HEK293 (cell line): ENCODE measurements around the gene TEPSIN.
A peak's percentile ranks its signal among the peaks of the same experiment; 100 is the strongest.

ENCODE experiments used
- CTCF ChIA-PET: fragments of 350-600 bp; formaldehyde crosslinking; extraction: SDS; loops from one replicate; lab custom pipeline; 2021; ENCODE audit warnings: antibody characterized with exemption; lab: Yijun Ruan, JAX
- POLR2A ChIA-PET: fragments of 300-600 bp; formaldehyde crosslinking; extraction: SDS; loops from one replicate; lab custom pipeline; 2020; ENCODE audit warnings: antibody characterized with exemption, inconsistent platforms; lab: Yijun Ruan, JAX
- H3K27ac ChIP-seq: fragments of 200-500 bp; sonication (Bioruptor generic); 2 replicates; pipeline ENCODE4 v1.5.1; 2014; ENCODE audit warnings: low read depth, low read length, control low read depth, inconsistent platforms; ENCODE audit errors: extremely low read depth
- H3K36me3 ChIP-seq, 2 experiments: fragments of 200-500 bp in 1 of 2; sonication (Bioruptor generic) in 1 of 2; 1 replicate in 1 of 2; 2 replicates in 1 of 2; pipeline ENCODE4 v1.5.1; 2014 to 2017; ENCODE audit warnings: inconsistent platforms in 2 of 2, low read length in 2 of 2; ENCODE audit not compliant: control insufficient read depth in 2 of 2, insufficient read depth in 1 of 2
- H3K4me1 ChIP-seq: fragments of 200-500 bp; sonication (Bioruptor generic); 2 replicates; pipeline ENCODE4 v1.5.1; 2014; ENCODE audit warnings: mild to moderate bottlenecking, low read length, inconsistent platforms; ENCODE audit not compliant: control insufficient read depth, insufficient read depth
- H3K4me3 ChIP-seq: 2 replicates; pipeline ENCODE4 v1.5.1; 2011; ENCODE audit warnings: low read depth, mild to moderate bottlenecking, control low read depth, low read length, moderate library complexity
- H3K9me3 ChIP-seq: fragments of 200-500 bp; sonication (Bioruptor generic); 2 replicates; pipeline ENCODE4 v1.5.1; 2014; ENCODE audit warnings: low read depth, low read length, inconsistent platforms; ENCODE audit not compliant: control insufficient read depth, insufficient read depth
- BCL11B ChIP-seq: fragments of 450-650 bp; formaldehyde crosslinking; IDR thresholded peaks from 2 replicates; pipeline ENCODE4 v1.5.1; 2016; ENCODE audit warnings: low read depth, missing biosample characterization, missing genetic modification characterization
- EGR2 ChIP-seq: fragments of 450-650 bp; formaldehyde crosslinking; IDR thresholded peaks from 2 replicates; pipeline ENCODE4 v1.5.1; 2016; ENCODE audit warnings: low read depth, missing biosample characterization, missing genetic modification characterization
- GLIS2 ChIP-seq: fragments of 450-650 bp; formaldehyde crosslinking; IDR thresholded peaks from 2 replicates; pipeline ENCODE4 v1.5.1; 2016; ENCODE audit warnings: missing biosample characterization, missing genetic modification characterization
- ZBTB48 ChIP-seq: fragments of 450-650 bp; formaldehyde crosslinking; IDR thresholded peaks from 2 replicates; pipeline ENCODE4 v1.5.1; 2016; ENCODE audit warnings: missing biosample characterization, missing genetic modification characterization
- ZFHX2 ChIP-seq: fragments of 450-650 bp; formaldehyde crosslinking; conservative IDR thresholded peaks from 2 replicates; pipeline ENCODE4 v1.5.1; 2016; ENCODE audit warnings: missing biosample characterization, missing genetic modification characterization
- ZIC2 ChIP-seq: fragments of 450-650 bp; formaldehyde crosslinking; IDR thresholded peaks from 2 replicates; pipeline ENCODE4 v1.5.1; 2016; ENCODE audit warnings: missing biosample characterization, missing genetic modification characterization
- ZNF311 ChIP-seq: fragments of 450-650 bp; formaldehyde crosslinking; IDR thresholded peaks from 2 replicates; pipeline ENCODE4 v1.5.1; 2017; ENCODE audit warnings: missing biosample characterization, missing genetic modification characterization, borderline replicate concordance
- ZNF391 ChIP-seq: fragments of 450-650 bp; formaldehyde crosslinking; IDR thresholded peaks from 2 replicates; pipeline ENCODE4 v1.5.1; 2016; ENCODE audit warnings: low read depth, missing biosample characterization, missing genetic modification characterization, borderline replicate concordance
- ZNF416 ChIP-seq: fragments of 450-650 bp; formaldehyde crosslinking; IDR thresholded peaks from 2 replicates; pipeline ENCODE4 v1.5.1; 2016; ENCODE audit warnings: missing biosample characterization, missing genetic modification characterization
- ZNF561 ChIP-seq: fragments of 450-650 bp; IDR thresholded peaks from 2 replicates; pipeline ENCODE4 v1.5.1; 2018; ENCODE audit warnings: missing biosample characterization, missing genetic modification characterization, borderline replicate concordance
- ZNF626 ChIP-seq: fragments of 450-650 bp; sonication (Bioruptor Pico); formaldehyde crosslinking; IDR thresholded peaks from 2 replicates; pipeline ENCODE4 v1.5.1; 2018; ENCODE audit warnings: missing biosample characterization, missing genetic modification characterization, inconsistent platforms
- TF ChIP-seq, protein P1 (sequence below): fragments of 450-650 bp; formaldehyde crosslinking; IDR thresholded peaks from 2 replicates; pipeline ENCODE4 v1.5.1; 2016; ENCODE audit warnings: missing biosample characterization, missing genetic modification characterization
- TF ChIP-seq, protein P2 (sequence below): fragments of 450-650 bp; formaldehyde crosslinking; IDR thresholded peaks from 2 replicates; pipeline ENCODE4 v1.5.1; 2016; ENCODE audit warnings: missing biosample characterization, missing genetic modification characterization

The TEPSIN gene

DNA sequence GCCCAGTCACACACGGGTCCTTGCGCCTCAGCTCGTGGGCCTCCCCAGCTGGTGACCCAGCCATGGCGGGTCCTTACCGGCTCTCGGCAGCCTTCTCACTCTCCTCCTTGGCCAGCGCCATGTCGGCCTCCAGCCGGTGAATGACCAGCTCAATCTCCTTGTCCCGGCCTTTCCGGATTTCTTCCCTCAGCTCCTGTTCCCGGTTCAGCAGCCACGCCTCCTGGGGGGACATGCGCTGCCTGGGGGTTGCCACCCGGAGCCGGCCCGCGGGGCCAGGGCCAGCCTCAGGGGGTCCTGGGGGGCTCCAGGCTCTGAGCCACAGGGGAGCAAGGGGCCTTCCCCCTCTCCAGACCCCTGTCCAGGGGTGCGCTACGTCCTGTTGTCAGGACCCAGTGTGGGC lies 47.7 kb downstream of the TEPSIN start:
- no peaks in the 10 kb centered on the region for H3K9me3 ChIP-seq

DNA sequence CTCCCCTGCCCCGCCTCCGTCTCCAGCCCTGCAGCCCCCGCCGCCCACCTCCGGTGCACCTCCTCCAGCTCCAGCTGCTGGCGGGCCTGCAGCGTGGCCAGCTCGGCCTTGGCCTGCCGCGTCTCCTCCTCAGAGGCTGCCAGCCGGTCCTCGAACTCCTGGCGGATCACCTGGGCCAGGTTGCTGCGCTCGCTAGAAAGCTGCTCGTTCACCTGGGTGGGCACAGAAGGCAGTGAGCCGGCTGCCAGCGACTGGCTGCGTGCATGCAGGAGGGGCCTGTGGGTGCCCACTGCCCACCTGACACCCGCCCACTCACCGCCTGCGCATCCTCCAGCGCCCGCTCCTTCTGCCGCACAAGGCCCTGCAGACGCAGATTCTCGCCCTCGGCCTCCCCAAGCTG lies 48.3 kb downstream of the TEPSIN start:
- CTCF ChIA-PET: interaction anchor here (1.6 to 2.0 kb wide), 2 partner anchors 10 to 48 kb away, joined by 10 to 12 read pairs; no protein-coding TSS in a partner anchor
- Histone ChIP-seq H3K9me3 (no peaks in the 10 kb centered on the region), H3K36me3 (peaks cover 0 to 65% of the 10 kb centered on the region in 2 experiments; a peak in 1 of 3 replicates), H3K27ac (no peak overlapping the region), H3K4me3 (no peak overlapping the region), H3K4me1 (no peaks in the 10 kb centered on the region)
- POLR2A ChIA-PET: interaction anchor here (0.5 to 1.5 kb wide), 3 partner anchors 12 to 198 kb away, joined by 3 to 4 read pairs (median 3); partner anchors contain the start of genes NDUFAF8 and TEPSIN
- TF ChIP-seq, protein P1, sequence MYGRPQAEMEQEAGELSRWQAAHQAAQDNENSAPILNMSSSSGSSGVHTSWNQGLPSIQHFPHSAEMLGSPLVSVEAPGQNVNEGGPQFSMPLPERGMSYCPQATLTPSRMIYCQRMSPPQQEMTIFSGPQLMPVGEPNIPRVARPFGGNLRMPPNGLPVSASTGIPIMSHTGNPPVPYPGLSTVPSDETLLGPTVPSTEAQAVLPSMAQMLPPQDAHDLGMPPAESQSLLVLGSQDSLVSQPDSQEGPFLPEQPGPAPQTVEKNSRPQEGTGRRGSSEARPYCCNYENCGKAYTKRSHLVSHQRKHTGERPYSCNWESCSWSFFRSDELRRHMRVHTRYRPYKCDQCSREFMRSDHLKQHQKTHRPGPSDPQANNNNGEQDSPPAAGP (tag by site-specific recombination): no peak
- TF ChIP-seq EGR2 (tag by site-specific recombination): peak; percentile 75
- TF ChIP-seq ZNF391 (tag by site-specific recombination): no peak
- TF ChIP-seq BCL11B (tag by site-specific recombination): no peak
- peak; percentile 73 for TF ChIP-seq ZFHX2 (tag by site-specific recombination)

More for the DNA sequence above, 47.7 kb downstream of the TEPSIN start:
- TF ChIP-seq ZNF416 (tag by site-specific recombination) (no peak), GLIS2 (0 out of 2 replicates have a peak, but pooled peaks have one; percentile 2)
- Histone ChIP-seq H3K27ac (no peak overlapping the region), H3K4me1 (no peaks in the 10 kb centered on the region), H3K4me3 (no peak overlapping the region), H3K36me3 (peaks cover 0 to 70% of the 10 kb centered on the region in 2 experiments; a peak in 1 of 3 replicates)
- CTCF ChIA-PET: interaction anchor here (1.6 to 2.0 kb wide), 2 partner anchors 10 to 49 kb away, joined by 10 to 12 read pairs; no protein-coding TSS in a partner anchor
- POLR2A ChIA-PET: interaction anchor here (0.5 to 1.5 kb wide), 2 partner anchors 11 to 197 kb away, joined by 3 to 4 read pairs; no protein-coding TSS in a partner anchor

- Histone ChIP-seq H3K4me1 (no peaks in the 10 kb centered on the region), H3K27ac (no peak overlapping the region), H3K9me3 (no peaks in the 10 kb centered on the region), H3K4me3 (no peak overlapping the region), H3K36me3 (peaks cover 0 to 58% of the 10 kb centered on the region in 2 experiments; a peak in 1 of 3 replicates)
- TF ChIP-seq ZNF416 (tag by site-specific recombination): no peak
- no peak for TF ChIP-seq ZNF561
- no peak for TF ChIP-seq ZBTB48 (tag by site-specific recombination)
- TF ChIP-seq EGR2 (tag by site-specific recombination): peak; percentile 48; the same call in 1 of the 2 replicates
- TF ChIP-seq, protein P1 (tag by site-specific recombination): no peak
- TF ChIP-seq ZNF626 (tag by site-specific recombination): no peak
- no peak for TF ChIP-seq ZNF311 (tag by site-specific recombination)
- TF ChIP-seq, protein P2, sequence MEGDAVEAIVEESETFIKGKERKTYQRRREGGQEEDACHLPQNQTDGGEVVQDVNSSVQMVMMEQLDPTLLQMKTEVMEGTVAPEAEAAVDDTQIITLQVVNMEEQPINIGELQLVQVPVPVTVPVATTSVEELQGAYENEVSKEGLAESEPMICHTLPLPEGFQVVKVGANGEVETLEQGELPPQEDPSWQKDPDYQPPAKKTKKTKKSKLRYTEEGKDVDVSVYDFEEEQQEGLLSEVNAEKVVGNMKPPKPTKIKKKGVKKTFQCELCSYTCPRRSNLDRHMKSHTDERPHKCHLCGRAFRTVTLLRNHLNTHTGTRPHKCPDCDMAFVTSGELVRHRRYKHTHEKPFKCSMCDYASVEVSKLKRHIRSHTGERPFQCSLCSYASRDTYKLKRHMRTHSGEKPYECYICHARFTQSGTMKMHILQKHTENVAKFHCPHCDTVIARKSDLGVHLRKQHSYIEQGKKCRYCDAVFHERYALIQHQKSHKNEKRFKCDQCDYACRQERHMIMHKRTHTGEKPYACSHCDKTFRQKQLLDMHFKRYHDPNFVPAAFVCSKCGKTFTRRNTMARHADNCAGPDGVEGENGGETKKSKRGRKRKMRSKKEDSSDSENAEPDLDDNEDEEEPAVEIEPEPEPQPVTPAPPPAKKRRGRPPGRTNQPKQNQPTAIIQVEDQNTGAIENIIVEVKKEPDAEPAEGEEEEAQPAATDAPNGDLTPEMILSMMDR (tag by site-specific recombination): peak; percentile 71
- peak; percentile 46; the same call in 1 of the 2 replicates for TF ChIP-seq ZIC2
- TF ChIP-seq ZFHX2 (tag by site-specific recombination): peak; percentile 39; the same call in 1 of the 2 replicates
- ChIA-PET POLR2A (interaction anchor here (0.6 to 1.5 kb wide), 2 partner anchors 13 to 49 kb away, joined by 3 read pairs; partner anchors contain the start of genes NDUFAF8 and TEPSIN), CTCF (interaction anchor here (1.6 to 1.8 kb wide), 2 partner anchors 11 to 47 kb away, joined by 7 to 12 read pairs; no protein-coding TSS in a partner anchor)
These were observed 49.0 kb downstream of the TEPSIN start for GRCh38 chr17:81189670-81190530.
